GM23338 (cell line): ENCODE measurements around the gene ORC3. TPM values are rescaled to one million over a fixed set of nuclear protein-coding genes. Genes with fewer than 3 reads are reported as not detected.

Experiments used
- ATAC-seq: fragments of 200-7000 bp; cut with Tn5 transposase; 3 replicates; pipeline ENCODE4 v1.9.1; 2020
- DNase-seq: peaks from one replicate; pipeline ENCODE4 v3.0.0-alpha.2; 2015; ENCODE audit warnings: low spot score
- H2AFZ ChIP-seq: fragments of 200-600 bp; sonication (generic); 2 replicates; pipeline ENCODE4 v1.8.0; 2016; ENCODE audit warnings: antibody characterized with exemption, mild to moderate bottlenecking, moderate library complexity
- H3F3A ChIP-seq: fragments of 200-600 bp; sonication (generic); replicated peaks from 2 replicates; pipeline ENCODE4 v1.8.0; 2017; ENCODE audit warnings: antibody characterized with exemption, mixed run types, low read depth
- H3K27ac ChIP-seq: fragments of 200-600 bp; sonication (generic); 2 replicates; pipeline ENCODE4 v1.6.1; 2016; ENCODE audit warnings: low read depth
- H3K27me3 ChIP-seq: fragments of 200-600 bp; sonication (generic); 2 replicates; pipeline ENCODE4 v1.8.0; 2016; ENCODE audit warnings: mild to moderate bottlenecking, mixed run types, moderate library complexity; ENCODE audit not compliant: insufficient read depth
- H3K36me3 ChIP-seq: fragments of 200-600 bp; sonication (generic); 2 replicates; pipeline ENCODE4 v1.8.0; 2016; ENCODE audit warnings: mild to moderate bottlenecking; ENCODE audit not compliant: insufficient read depth
- H3K4me1 ChIP-seq: fragments of 200-600 bp; sonication (generic); 2 replicates; pipeline ENCODE4 v1.8.0; 2016; ENCODE audit warnings: mild to moderate bottlenecking, moderate library complexity; ENCODE audit not compliant: insufficient read depth
- H3K4me2 ChIP-seq: fragments of 200-600 bp; sonication (generic); 2 replicates; pipeline ENCODE4 v1.7.1; 2017; ENCODE audit warnings: mixed run types
- H3K4me3 ChIP-seq: fragments of 200-600 bp; sonication (generic); 2 replicates; pipeline ENCODE4 v1.6.1; 2016; ENCODE audit warnings: mixed run types
- H3K79me2 ChIP-seq: fragments of 200-600 bp; sonication (generic); replicated peaks from 2 replicates; pipeline ENCODE4 v1.8.0; 2017; ENCODE audit warnings: mild to moderate bottlenecking; ENCODE audit not compliant: insufficient read depth
- H3K9me2 ChIP-seq: fragments of 200-600 bp; sonication (generic); 2 replicates; pipeline ENCODE4 v1.8.0; 2017; ENCODE audit not compliant: insufficient read depth
- H4K20me1 ChIP-seq: fragments of 200-600 bp; sonication (generic); replicated peaks from 2 replicates; pipeline ENCODE4 v1.8.0; 2017; ENCODE audit warnings: mild to moderate bottlenecking; ENCODE audit not compliant: insufficient read depth
- H3K27ac Mint-ChIP-seq: 2 replicates; pipeline ENCODE4 v1.8.0; 2020; ENCODE audit warnings: inconsistent platforms, mild to moderate bottlenecking, moderate library complexity, mixed read lengths
- H3K27me3 Mint-ChIP-seq: 3 replicates; pipeline ENCODE4 v1.8.0; 2022; ENCODE audit warnings: low read depth, mild to moderate bottlenecking, moderate library complexity, mixed read lengths, inconsistent platforms; ENCODE audit not compliant: insufficient read depth, poor library complexity
- H3K36me3 Mint-ChIP-seq: 3 replicates; pipeline ENCODE4 v1.8.0; 2021; ENCODE audit warnings: low read depth, mild to moderate bottlenecking, inconsistent platforms, moderate library complexity, mixed read lengths
- H3K4me1 Mint-ChIP-seq: 3 replicates; pipeline ENCODE4 v1.8.0; 2020; ENCODE audit warnings: mild to moderate bottlenecking, inconsistent platforms, mixed read lengths
- H3K4me3 Mint-ChIP-seq: 3 replicates; pipeline ENCODE4 v1.8.0; 2021; ENCODE audit warnings: moderate library complexity, mild to moderate bottlenecking, inconsistent platforms, mixed read lengths
- H3K9me3 Mint-ChIP-seq: 3 replicates; pipeline ENCODE4 v1.8.0; 2020; ENCODE audit warnings: moderate library complexity, mild to moderate bottlenecking, inconsistent platforms, mixed read lengths
- EZH2 ChIP-seq: fragments of 200-600 bp; sonication (generic); IDR thresholded peaks from one replicate; pipeline ENCODE4 v1.8.0; 2017; ENCODE audit warnings: antibody characterized with exemption, mild to moderate bottlenecking, low read depth; ENCODE audit not compliant: unreplicated experiment
- EZH2phosphoT487 ChIP-seq: fragments of 200-600 bp; sonication (generic); IDR thresholded peaks from one replicate; pipeline ENCODE4 v1.8.1; 2018; ENCODE audit warnings: antibody characterized with exemption; ENCODE audit not compliant: unreplicated experiment
- JUNB ChIP-seq: IDR thresholded peaks from one replicate; pipeline ENCODE4 v1.6.1; 2016; ENCODE audit warnings: antibody characterized with exemption; ENCODE audit not compliant: unreplicated experiment
- NANOG ChIP-seq: IDR thresholded peaks from 2 replicates; pipeline ENCODE4 v1.6.1; 2016; ENCODE audit warnings: antibody characterized with exemption, borderline replicate concordance
- polyA plus RNA-seq: library from polyadenylated mRNA; unstranded; fragments of >200 nt; fragmentation: Nextera tagmentation; extraction: Ambion mirVana; gene quantifications from 2 replicates; pipeline ENCODE4 v1.2.1, GENCODE V29; 2016
- total RNA-seq: library from RNA; depleted of rRNA; stranded (reverse); fragments of >200 nt; shearing (Covaris generic); gene quantifications from 2 replicates; pipeline ENCODE4 v1.2.3, GENCODE V29; 2014
- TF ChIP-seq, protein P1 (sequence below): fragments of 250-450 bp; sonication (Bioruptor Pico); IDR thresholded peaks from 2 replicates; pipeline ENCODE4 v1.5.0; 2020; ENCODE audit warnings: mild to moderate bottlenecking, moderate library complexity
- TF ChIP-seq, protein P2 (sequence below): IDR thresholded peaks from one replicate; pipeline ENCODE4 v1.6.1; 2018; ENCODE audit warnings: antibody characterized with exemption; ENCODE audit not compliant: unreplicated experiment

ORC3 gene
- total and polyA plus RNA-seq, 2 experiments from 2014 or later: 53.1 to 78.4 TPM

- TF ChIP-seq, protein P1, sequence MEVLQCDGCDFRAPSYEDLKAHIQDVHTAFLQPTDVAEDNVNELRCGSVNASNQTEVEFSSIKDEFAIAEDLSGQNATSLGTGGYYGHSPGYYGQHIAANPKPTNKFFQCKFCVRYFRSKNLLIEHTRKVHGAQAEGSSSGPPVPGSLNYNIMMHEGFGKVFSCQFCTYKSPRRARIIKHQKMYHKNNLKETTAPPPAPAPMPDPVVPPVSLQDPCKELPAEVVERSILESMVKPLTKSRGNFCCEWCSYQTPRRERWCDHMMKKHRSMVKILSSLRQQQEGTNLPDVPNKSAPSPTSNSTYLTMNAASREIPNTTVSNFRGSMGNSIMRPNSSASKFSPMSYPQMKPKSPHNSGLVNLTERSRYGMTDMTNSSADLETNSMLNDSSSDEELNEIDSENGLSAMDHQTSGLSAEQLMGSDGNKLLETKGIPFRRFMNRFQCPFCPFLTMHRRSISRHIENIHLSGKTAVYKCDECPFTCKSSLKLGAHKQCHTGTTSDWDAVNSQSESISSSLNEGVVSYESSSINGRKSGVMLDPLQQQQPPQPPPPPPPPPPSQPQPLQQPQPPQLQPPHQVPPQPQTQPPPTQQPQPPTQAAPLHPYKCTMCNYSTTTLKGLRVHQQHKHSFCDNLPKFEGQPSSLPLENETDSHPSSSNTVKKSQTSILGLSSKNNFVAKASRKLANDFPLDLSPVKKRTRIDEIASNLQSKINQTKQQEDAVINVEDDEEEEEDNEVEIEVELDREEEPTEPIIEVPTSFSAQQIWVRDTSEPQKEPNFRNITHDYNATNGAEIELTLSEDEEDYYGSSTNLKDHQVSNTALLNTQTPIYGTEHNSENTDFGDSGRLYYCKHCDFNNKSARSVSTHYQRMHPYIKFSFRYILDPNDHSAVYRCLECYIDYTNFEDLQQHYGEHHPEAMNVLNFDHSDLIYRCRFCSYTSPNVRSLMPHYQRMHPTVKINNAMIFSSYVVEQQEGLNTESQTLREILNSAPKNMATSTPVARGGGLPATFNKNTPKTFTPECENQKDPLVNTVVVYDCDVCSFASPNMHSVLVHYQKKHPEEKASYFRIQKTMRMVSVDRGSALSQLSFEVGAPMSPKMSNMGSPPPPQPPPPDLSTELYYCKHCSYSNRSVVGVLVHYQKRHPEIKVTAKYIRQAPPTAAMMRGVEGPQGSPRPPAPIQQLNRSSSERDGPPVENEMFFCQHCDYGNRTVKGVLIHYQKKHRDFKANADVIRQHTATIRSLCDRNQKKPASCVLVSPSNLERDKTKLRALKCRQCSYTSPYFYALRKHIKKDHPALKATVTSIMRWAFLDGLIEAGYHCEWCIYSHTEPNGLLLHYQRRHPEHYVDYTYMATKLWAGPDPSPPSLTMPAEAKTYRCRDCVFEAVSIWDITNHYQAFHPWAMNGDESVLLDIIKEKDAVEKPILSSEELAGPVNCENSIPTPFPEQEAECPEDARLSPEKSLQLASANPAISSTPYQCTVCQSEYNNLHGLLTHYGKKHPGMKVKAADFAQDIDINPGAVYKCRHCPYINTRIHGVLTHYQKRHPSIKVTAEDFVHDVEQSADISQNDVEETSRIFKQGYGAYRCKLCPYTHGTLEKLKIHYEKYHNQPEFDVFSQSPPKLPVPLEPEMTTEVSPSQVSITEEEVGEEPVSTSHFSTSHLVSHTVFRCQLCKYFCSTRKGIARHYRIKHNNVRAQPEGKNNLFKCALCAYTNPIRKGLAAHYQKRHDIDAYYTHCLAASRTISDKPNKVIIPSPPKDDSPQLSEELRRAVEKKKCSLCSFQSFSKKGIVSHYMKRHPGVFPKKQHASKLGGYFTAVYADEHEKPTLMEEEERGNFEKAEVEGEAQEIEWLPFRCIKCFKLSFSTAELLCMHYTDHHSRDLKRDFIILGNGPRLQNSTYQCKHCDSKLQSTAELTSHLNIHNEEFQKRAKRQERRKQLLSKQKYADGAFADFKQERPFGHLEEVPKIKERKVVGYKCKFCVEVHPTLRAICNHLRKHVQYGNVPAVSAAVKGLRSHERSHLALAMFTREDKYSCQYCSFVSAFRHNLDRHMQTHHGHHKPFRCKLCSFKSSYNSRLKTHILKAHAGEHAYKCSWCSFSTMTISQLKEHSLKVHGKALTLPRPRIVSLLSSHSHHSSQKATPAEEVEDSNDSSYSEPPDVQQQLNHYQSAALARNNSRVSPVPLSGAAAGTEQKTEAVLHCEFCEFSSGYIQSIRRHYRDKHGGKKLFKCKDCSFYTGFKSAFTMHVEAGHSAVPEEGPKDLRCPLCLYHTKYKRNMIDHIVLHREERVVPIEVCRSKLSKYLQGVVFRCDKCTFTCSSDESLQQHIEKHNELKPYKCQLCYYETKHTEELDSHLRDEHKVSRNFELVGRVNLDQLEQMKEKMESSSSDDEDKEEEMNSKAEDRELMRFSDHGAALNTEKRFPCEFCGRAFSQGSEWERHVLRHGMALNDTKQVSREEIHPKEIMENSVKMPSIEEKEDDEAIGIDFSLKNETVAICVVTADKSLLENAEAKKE (CRISPR knock-in tag): no peak
Measured at GRCh38 chr6:87541041-87541440, 48.9 kb upstream of the ORC3 start (continued).

GRCh38 chr6:87541744-87542143 lies 48.2 kb upstream of the ORC3 start:
- Histone ChIP-seq H3K27ac (no peak overlapping the region), H3K9me2 (no peaks in the 10 kb centered on the region), H3K4me1 (no peaks in the 10 kb centered on the region), H4K20me1 (no peaks in the 10 kb centered on the region; the same call in 1 of the 2 replicates), H3K36me3 (peaks cover 29% of the 10 kb centered on the region), H3K79me2 (no peaks in the 10 kb centered on the region), H2AFZ (no peak overlapping the region), H3K4me2 (no peak overlapping the region), H3F3A (no peaks in the 10 kb centered on the region), H3K4me3 (no peak overlapping the region), H3K27me3 (no peaks in the 10 kb centered on the region)
- peaks cover 53% of the 10 kb centered on the region for H3K36me3 Mint-ChIP-seq
- peaks cover 2% of the 10 kb centered on the region for H3K27me3 Mint-ChIP-seq
- no peak overlapping the region for H3K27ac Mint-ChIP-seq
- DNase-seq (no peak), ATAC-seq (no peak)
- H3K9me3 Mint-ChIP-seq: peaks cover 20% of the 10 kb centered on the region
- H3K4me3 Mint-ChIP-seq: no peak overlapping the region
- no peaks in the 10 kb centered on the region for H3K4me1 Mint-ChIP-seq
- TF ChIP-seq JUNB (no peak), NANOG (no peak), EZH2phosphoT487 (no peak), EZH2 (no peak)
- TF ChIP-seq, protein P2, sequence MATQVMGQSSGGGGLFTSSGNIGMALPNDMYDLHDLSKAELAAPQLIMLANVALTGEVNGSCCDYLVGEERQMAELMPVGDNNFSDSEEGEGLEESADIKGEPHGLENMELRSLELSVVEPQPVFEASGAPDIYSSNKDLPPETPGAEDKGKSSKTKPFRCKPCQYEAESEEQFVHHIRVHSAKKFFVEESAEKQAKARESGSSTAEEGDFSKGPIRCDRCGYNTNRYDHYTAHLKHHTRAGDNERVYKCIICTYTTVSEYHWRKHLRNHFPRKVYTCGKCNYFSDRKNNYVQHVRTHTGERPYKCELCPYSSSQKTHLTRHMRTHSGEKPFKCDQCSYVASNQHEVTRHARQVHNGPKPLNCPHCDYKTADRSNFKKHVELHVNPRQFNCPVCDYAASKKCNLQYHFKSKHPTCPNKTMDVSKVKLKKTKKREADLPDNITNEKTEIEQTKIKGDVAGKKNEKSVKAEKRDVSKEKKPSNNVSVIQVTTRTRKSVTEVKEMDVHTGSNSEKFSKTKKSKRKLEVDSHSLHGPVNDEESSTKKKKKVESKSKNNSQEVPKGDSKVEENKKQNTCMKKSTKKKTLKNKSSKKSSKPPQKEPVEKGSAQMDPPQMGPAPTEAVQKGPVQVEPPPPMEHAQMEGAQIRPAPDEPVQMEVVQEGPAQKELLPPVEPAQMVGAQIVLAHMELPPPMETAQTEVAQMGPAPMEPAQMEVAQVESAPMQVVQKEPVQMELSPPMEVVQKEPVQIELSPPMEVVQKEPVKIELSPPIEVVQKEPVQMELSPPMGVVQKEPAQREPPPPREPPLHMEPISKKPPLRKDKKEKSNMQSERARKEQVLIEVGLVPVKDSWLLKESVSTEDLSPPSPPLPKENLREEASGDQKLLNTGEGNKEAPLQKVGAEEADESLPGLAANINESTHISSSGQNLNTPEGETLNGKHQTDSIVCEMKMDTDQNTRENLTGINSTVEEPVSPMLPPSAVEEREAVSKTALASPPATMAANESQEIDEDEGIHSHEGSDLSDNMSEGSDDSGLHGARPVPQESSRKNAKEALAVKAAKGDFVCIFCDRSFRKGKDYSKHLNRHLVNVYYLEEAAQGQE: no peak
- TF ChIP-seq, protein P1 (CRISPR knock-in tag): no peak
